WI38 (cell line): ENCODE results near the gene GORAB.

Experiments
- H3K4me3 ChIP-seq: 2 replicates; pipeline ENCODE4 v1.5.1; 2011; ENCODE audit warnings: low read depth, mild to moderate bottlenecking, control low read depth, low read length
- CTCF ChIP-seq: IDR thresholded peaks from 2 replicates; pipeline ENCODE4 v1.5.1; 2012; ENCODE audit warnings: low read depth, mild to moderate bottlenecking, control low read depth, low read length

The GORAB gene

GRCh38 chr1:170596701-170597100 is 64.7 kb downstream of the GORAB start:
- no peak for TF ChIP-seq CTCF
- no peak overlapping the region for H3K4me3 ChIP-seq

- no peak overlapping the region for H3K4me3 ChIP-seq
- TF ChIP-seq CTCF, result no peak
Observed at GRCh38 chr1:170598618-170599017, 66.7 kb downstream of the GORAB start.

- TF ChIP-seq CTCF, result no peak
- H3K4me3 ChIP-seq, result no peak overlapping the region
Observed at GRCh38 chr1:170599033-170599432, 67.1 kb downstream of the GORAB start.

GRCh38 chr1:170601866-170602265 is 69.9 kb downstream of the GORAB start:
- no peak for TF ChIP-seq CTCF
- H3K4me3 ChIP-seq, result no peak overlapping the region
